Measurements from ENCODE around the gene SMAD1.

SMAD1 gene

DNA sequence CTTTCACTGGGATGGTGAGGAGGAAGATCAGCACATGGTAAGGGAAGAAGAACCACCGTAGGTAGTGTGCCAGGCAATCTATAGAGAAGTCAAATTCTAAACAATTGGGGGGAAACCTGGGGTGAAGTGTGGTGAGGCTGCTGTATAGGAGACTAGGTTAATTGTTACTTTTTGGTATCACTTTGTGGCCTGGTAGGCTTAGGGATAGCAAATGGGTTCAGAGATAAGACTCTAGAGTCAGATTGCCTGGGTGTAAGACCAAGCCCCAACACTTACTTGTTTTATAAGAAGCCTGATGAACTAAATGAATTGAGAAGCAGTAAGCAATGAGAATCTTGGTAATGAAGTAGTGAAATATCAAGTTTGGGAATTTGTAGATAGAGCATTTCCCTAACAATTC lies 8.7 kb downstream of the SMAD1 start:
- DNase-seq = no peak

DNA sequence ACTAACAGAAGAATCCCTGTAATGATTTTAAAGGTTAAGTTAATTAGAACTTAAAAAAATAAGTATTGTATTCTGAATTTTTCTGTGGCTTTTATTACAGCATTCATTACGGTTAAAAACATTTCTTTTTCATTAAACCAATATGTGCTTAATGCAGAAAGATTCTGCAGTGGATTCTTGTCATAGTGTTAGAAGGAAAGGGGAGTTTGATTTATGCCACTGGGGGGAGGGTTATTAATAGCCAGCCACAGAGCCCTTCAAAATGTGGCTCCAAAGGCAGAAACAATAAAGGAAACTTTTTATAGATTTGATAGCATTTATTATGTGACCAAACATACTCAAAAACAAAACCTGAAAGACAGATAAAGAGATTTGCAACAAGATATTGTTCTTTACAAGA lies 9.1 kb downstream of the SMAD1 start:
- DNase-seq = no peak

DNA sequence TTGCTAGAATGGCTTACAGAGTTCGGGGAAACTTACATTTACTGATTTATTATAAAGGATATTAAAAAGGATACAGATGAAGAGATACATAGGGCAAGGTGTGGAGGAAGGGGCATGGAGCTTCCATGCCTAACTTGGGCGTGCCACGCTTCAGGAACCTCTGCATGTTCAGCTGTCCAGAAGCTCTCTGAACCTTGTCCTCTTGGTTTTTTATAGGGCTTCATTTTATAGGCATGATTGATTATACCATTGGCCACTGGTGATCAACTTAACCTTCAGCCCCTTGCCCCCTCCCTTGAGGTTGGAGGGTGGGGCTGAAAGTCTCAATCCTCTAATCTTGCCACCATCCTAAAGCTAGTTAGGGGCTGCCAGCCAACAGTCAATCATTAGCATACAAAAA lies 10.7 kb downstream of the SMAD1 start:
- DNase-seq = no peak

DNA sequence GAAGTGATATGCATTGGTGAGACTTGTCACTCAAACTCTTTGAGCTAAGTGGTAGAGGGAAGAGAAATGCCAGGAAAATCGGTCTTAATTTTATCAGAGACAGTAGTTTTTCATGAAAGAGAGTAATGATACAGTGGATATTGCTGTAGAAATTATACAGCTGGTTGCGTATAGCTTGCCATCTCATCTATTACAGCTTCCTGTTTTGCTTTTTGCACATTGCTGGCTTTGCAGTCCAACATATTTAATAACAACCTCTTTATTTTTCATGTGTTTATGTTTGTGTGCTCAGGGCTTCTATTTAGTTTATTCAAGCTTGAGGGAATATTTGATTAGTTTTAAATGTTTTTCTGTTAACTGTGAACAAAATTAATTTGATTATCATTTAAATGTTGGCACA lies 11.5 kb downstream of the SMAD1 start:
- DNase-seq = no peak

DNA sequence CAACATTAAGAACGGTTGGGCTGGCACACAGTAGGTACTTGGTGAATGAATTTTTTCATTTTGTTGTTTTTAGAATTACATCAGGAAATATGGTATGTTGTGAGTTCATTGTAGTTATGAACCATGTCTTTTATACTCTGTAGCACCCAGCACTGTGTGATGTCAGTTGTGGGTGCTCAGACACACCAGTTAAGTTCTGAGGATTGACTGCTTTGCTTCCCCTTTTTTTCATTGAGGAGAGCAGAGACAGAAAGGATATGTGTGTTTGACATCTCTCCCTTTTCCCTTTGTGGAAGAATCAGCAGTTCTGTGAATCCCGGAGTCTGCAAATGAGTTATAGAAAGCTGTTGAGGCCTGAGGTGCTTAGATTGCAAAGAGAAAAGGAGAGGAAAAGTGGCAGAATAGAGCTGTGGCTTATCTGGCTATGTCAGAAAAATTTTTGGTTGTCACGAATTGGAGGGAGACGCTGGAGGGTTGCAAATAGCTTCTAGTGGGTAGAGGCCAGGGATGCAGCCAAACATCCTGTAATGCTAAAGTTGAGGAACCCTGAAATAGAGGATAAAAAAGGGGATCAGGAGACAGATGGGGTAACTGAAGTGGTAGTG lies 13.1 kb downstream of the SMAD1 start:
- no peak for DNase-seq

DNA sequence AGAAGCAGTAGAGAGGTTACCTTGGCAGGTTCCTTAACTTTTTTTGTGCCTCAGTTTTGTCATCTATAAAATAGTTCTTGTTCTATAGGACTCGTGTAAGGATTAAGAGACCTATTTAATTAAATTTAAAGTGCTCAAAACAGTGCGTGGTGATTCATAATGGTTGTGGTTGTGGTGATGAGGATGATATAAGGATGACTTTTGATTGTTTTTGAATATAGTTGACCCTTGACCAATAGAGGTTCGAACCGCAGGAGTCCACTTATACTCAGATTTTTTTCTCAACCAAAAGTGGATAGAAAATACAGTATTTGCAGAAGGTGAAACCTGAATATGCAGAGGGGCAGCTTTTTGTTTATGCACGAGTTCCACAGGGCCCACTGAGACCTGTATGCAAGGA lies 14.6 kb downstream of the SMAD1 start:
- DNase-seq = no peak

DNA sequence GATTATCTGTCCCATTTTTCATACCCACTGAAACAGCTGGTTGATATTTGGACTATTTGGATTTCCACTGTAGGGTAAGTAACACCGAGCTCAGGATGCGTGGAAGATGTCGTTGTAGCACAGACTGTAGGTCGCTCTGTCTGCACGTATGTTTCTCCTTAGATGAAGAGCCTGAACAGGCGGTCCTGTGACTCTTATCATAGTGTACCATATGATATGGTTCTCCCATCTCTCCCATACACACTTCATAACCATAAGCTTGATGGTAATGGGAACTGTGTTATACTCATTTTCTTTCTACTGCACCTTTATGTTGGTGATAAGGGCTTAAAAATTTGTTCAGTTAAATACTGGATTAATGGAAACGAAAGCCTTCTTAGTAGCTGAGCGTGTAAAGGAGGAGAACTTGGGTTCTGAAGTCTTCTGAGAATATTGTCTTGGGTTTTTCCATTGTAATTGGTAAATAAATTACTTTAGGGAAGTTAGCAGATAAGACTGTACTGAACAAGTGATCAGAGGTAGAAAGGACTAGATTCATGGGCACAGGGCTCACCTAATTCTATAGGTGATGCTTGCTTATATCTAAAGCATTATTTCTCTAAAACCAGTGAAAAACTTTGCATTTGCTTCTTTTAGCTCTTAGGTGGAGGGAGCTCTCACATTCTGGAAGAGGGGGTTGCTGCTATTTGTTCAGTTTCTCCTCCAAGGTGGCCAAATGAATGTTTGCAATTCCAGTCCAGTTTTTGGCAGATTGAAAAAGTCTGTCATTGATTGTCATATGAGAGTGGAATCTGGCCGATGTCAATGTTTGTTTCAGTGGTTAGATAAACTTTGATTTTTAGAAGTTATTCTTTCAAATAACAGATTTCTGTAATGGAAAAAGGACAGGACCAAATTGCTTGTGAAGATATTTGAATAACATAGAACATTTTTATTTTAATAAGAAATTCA lies 15.8 kb downstream of the SMAD1 start:
- DNase-seq = no peak

DNA sequence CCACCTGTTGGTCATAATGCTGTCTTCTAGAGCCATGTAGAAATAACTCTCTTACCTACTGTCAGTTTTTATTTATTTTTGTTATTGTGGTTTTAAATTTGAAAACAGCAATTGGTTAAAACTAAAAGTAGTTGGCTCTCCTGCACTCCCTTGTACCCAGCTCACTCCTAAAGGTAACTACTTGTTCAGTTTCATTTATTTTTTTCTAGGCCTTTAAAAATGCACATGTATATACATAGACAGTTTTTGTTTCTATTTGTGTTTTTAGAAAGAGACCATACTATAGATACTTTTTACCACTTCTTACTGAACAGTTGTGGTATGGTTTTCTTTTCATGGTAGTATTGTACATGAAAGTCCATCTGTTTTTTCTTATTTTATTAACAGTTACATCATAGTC lies 16.8 kb downstream of the SMAD1 start:
- no peak for DNase-seq

DNA sequence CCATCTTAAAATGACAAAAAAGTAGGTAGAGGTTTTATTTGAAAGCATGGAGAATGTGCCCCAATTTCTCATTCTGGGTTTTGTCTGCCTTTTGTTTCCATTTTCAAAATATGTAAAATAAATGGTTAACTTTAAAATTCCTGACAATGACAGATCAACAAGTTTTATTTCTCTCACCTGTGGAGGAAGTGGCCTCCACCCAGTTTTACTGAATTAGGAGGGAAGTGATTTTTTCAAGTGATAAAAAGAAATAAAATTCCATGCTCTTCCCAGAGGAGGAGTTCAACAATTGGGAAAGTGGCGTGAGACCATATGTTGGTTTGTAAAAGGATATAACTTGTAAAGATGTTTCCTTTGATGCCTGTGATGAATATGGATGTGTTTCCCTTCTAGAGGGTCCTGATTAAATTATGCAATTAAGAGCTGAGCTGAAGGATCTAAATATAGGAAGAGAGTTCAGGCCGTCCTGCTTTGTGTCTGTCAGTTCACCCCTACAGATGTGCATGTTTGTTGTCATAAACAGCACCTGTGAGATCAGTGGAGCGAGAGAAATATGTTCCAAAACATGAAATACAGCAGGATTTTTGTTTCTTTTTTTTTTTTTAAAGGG lies 19.5 kb downstream of the SMAD1 start:
- DNase-seq = no peak

DNA sequence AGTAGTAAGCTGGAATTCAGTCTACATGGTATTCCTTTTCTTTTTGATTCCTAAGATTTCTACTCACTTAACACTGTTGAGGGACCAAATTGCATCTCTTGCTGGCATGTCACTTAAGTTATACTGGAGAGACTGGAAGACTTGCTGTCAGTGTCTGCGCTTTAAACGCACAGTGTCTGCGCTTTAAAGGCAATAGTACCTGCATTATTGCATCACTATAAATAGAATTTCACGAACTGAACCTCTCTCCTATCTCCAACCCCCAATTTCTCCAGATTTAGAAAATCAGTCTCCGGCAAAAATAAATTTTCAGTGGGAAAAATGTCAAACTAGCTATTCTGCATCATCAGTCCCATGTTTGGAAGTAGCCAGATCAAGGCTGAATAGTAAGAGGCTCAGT lies 21.2 kb downstream of the SMAD1 start:
- no peak for DNase-seq

DNA sequence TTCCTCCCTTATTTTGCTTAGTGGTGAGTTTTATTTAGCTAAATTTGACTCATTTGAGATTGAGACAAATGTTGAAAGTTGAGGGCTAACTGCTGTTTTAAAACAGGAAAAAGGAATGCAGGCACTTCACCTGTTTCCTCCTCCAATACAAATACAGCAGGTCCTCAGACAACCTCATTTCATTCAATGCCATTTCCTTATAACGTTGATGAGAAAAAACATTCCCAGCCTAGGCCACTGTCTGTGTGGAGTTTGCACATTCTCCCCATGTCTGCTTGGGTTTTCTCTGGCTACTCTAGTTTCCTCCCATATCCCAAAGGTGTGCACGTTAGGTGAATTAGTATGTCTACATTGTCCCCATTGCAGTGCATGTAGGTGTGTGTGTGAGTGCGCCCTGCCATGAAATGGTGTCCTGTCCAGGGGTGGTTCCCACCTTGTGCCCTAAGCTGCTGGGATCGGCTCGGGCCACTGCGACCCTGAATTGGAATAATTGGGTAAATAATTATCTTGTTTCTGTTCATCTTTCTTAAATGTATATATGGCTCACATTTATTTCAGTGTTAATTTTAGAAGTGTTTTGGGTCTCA lies 21.9 kb downstream of the SMAD1 start:
- no peak for DNase-seq

DNA sequence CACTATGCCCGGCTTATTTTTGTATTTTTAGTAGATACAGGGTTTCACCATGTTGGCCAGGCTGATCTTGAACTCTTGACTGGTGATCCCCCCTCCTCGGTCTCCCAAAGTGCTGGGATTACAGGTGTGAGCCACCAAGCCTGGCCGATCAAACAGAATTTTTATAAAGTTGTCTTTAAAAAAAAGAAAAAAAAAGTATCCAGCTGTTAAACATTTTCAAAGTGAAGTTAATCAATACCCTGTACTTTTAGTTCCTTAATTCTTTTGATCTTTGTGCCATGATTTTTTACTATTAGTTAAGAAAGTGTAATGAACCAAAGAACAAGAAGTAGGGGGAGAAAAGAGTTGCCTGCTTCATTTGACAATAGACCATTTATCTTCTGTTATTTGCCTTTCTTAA lies 24.3 kb downstream of the SMAD1 start:
- DNase-seq = no peak

DNA sequence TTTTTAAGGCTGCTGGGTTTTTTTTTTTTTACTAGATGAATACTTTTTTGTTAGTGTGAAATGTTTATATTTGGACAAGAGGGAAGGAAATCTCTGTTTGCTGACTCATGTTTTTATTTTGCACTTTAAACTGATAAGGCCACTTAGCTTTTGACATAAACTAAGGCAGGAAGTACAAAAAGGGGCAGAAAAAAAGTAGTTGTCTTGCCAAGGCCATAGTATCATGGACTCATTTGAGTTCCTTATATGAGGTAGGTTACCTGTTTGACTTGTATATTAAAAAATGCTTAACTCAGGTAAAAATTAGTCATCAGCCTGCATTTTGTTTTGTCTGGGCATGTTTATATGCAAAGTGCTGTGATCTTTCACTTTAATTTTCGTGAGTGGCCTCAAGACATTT lies 26.0 kb downstream of the SMAD1 start:
- DNase-seq = no peak

DNA sequence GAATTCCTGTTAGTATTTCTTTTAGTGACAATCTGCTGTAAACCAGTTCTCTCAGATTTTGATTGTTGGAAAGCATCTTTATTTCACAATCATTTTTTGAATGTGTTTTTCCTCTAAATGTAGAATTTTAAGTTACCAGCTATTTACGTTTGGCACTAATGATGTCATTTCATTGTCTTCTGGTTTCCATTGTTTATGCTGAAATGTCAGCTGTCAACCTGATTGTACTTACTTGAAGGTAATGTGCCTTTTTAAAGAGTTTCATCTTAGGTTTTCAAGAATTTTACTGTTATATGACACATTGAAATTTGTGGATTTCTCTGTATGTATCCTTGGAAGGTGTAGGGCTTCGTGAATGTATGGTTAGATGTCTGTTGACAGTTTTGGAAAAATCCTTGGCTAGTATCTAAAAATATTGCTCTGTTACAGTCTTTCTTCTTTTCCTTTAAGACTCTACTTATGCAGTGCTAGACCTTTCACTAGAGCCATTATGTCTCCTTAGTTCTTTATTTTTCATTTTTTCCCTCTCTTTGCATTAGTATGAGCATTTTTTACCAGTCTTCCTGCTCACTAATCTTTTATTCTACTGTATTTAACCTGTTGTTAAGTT lies 30.4 kb downstream of the SMAD1 start:
- DNase-seq = no peak

DNA sequence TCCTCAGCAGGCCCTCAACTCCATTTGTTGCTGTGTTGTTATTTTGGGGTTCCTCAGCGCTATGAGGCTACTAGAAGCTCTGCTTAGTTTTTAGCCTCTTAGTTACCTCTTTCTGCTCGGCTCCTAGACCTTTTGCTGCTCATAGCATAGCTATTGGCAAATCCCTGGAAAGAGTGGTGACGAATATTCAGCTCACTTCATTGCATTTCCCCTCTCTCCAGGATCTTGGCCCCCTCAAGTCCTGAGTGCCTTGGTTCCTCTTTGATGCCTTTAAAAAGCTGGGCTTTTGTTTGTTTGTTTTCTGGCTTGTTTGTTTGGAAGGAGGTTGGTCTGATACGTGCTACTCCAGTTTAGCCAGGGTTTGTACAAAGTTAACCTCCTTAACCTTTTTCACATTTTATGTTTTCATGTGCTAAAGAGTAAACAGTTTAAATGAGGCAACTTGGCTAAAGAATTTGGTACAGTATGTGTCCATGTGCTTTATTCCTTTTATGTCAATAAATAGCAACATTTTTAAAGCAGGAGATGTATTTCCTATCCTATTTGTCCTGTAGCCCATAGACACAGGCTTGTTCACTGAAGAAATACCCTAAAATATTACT lies 31.5 kb downstream of the SMAD1 start:
- no peak for DNase-seq

DNA sequence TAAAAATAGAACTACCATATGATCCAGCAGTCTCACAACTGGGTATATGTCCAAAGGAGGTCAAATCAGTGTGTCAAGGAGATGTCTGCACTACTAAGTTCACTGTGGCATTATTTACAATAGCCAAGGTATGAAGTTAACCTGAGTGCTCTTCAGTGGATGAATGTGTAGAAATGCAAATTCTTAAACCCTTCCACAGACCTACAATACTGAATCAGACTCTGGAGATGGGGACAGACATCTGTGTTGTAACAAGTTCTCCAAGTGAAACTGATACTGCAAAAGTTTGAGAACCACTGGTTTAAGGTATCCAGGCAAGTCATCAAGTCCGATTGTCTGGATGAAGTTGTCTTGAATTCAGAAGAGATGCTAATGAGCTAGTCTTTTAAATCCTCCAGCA lies 38.5 kb downstream of the SMAD1 start:
- no peak for DNase-seq

DNA sequence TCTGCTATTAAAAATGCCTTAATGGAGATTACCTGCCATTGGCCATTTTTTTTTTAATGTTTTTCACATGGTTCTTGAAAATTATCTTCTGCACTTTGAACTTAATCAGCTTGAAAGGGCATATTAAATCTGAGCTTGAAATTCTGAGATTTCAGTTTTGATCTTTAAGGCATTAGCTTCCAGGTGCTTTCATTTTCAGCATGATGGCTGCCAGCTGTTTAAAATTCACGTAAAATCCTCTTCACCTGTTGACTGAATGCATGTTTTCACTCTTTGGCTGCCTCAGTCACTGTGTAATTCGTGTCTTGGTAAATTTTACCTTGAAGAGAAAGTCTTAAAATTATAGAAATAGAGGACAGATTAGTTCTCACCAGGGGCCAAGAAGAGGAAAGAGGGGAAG lies 39.6 kb downstream of the SMAD1 start:
- no peak for DNase-seq

DNA sequence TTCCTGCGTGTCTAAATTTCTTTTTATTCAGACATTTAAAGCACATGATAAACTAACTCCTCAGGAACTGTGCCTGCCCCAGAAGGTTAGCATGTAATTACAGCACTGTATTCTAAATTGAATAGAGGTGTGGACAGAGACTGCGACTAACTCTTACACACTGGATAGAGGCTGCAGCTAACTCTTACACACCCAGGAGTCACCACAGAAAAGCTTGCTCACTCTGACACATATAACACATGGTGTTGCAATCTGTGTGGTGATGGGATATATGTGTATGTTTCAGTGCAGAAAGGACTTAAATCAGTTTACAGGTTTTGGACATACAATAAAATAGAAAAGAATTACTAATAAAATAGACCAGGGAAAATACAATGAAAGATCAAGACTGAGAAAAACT lies 41.5 kb downstream of the SMAD1 start:
- DNase-seq = no peak

DNA sequence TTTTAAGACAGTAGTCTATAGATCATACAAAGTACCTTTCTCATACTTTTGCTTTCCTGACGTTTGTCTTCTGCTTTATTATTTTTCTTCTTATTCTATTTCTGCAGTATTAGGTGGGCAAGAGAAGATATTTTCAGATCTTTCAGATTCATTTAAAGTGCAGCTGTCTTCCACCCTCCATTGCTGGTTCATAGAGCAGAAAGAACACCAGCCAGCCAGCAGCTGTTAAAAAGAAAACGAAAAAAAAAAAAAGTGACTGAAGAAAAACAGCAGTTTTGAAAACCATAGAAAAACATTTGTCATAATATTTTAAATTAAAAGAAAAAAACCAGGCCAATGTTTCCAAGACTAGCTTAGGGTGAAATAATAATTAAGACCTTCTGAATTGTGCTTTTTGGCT lies 42.9 kb downstream of the SMAD1 start:
- DNase-seq = no peak

DNA sequence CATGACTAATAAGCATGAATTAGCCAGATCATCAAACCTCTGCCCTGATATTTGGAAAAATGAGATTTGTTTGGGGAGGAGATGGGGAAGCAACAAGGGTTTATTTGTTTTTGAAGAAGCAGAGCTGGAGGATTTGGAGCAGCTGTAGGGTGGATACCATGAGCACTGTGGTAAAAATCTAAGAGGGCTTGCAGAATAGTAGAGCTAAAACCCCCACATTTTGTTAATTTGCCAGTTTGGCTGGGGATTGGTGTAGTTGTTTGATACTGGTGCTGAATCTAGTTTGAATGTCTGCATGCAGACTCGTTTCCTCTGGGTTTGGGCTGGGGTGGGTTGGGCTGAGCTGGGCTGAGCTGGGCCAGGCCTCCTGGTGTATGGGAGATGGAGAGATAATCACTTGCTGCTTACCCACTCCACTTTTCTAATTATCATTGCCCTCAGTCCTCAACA lies 43.7 kb downstream of the SMAD1 start:
- DNase-seq = no peak

DNA sequence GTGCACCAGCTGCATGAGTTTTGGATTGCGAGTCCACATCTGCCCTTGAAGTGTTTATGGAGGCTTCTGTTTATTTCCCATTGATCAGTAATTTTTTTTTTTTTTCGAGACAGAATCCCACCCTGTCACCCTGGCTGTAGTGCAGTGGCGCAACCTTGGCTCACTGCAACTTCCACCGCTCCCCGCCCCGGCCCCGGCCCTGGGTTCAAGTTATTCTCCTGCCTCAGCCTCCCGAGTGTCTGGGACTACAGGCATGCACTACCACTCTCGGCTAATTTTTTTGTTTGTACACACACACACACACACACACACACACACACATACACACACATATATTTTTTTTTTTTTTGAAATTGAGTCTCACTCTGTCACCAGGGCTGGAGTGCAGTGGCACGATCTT lies 46.1 kb downstream of the SMAD1 start:
- DNase-seq = no peak

DNA sequence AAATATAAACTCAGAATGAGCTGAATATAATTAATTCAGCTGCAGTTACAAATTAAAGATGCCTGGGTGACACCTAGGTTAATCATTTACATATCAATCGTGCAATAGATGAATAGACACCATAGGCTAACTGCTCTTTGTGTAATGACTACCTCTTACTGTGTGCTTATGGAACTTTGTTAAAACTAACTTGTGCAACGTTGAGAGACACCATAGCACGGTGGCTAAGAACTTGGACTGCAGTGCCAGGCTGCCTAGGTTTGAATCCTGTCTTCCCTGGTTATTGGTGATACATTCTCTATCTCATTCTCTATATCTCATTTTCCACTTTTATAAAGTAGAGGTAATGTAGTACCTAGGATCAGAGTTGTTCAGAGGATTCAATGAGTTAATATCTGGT lies 46.9 kb downstream of the SMAD1 start:
- no peak for DNase-seq

DNA sequence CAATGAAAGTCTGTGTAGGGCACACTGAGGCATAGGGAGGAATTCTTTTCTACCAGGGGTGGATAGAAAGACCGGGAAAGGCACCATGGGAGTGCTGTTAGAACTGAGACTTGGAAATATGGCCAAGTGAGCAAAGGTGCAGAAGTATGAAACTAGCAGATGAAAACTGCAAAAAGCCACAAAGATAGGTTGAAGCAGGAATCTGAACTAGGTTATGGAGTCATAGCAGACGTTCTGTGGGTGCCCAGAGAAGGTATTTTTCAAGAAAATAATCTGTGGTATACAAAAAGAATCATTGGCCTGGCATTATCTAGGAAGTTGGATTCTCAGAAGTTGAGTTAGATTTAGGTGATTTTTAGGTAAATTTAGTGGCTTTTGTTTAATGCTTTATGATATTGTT lies 48.5 kb downstream of the SMAD1 start:
- no peak for DNase-seq
